Measurements from ENCODE around the gene OR1N1.

OR1N1 gene

GRCh38 chr9:122479062-122479461, 48.0 kb downstream of the OR1N1 start:
- H3K36me3 ChIP-seq = no peaks in the 10 kb centered on the region
- TF ChIP-seq, protein P1, sequence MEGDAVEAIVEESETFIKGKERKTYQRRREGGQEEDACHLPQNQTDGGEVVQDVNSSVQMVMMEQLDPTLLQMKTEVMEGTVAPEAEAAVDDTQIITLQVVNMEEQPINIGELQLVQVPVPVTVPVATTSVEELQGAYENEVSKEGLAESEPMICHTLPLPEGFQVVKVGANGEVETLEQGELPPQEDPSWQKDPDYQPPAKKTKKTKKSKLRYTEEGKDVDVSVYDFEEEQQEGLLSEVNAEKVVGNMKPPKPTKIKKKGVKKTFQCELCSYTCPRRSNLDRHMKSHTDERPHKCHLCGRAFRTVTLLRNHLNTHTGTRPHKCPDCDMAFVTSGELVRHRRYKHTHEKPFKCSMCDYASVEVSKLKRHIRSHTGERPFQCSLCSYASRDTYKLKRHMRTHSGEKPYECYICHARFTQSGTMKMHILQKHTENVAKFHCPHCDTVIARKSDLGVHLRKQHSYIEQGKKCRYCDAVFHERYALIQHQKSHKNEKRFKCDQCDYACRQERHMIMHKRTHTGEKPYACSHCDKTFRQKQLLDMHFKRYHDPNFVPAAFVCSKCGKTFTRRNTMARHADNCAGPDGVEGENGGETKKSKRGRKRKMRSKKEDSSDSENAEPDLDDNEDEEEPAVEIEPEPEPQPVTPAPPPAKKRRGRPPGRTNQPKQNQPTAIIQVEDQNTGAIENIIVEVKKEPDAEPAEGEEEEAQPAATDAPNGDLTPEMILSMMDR (IDR thresholded peaks at IDR 0.05; ENCODE audit: low read depth, low read length) = no peak
- H3K4me1 ChIP-seq = no peaks in the 10 kb centered on the region
- H3K9me3 ChIP-seq = no peaks in the 10 kb centered on the region
- peaks cover 13% of the 10 kb centered on the region for H3K27me3 ChIP-seq
- no peak overlapping the region for H3K4me3 ChIP-seq (ENCODE audit: low read depth, low read length)
- DNase-seq = no peak

DNA sequence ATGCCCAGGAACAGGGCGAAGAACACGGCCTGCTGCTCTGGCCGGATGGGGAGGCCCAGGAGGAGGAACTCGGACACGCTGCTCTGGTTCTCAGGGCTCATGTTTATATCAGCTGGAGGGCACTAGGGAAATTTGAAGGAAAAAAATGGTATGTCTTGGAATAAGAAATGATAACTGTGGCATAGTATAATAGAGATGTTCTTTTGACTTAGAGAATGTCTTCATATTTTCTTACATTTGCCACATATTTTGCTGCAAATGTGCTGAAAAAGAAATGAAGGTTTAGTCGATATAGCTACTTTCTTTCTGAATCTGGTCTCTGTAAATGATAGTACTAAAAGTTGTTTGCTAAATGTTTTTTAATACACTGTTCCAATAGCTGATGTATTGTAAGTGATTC, 49.3 kb downstream of the OR1N1 start, which contains the start of gene OR1J1:
TSS of gene OR1J1 (minus strand) at position 101 of the 400 bp plus-strand sequence. CDS start at position 101, 0 bp downstream.
- H3K27me3 ChIP-seq = peaks cover 13% of the 10 kb centered on the region
- no peak within 1 kb of the TSS for H3K4me3 ChIP-seq (ENCODE audit: low read depth, low read length)
- TF ChIP-seq, protein P1 (IDR thresholded peaks at IDR 0.05; ENCODE audit: low read depth, low read length) = no peak
- H3K4me1 ChIP-seq = no peaks in the 10 kb centered on the region
- no peak for DNase-seq
- H3K36me3 ChIP-seq = no peaks in the 10 kb centered on the region
- no peaks in the 10 kb centered on the region for H3K9me3 ChIP-seq

DNA sequence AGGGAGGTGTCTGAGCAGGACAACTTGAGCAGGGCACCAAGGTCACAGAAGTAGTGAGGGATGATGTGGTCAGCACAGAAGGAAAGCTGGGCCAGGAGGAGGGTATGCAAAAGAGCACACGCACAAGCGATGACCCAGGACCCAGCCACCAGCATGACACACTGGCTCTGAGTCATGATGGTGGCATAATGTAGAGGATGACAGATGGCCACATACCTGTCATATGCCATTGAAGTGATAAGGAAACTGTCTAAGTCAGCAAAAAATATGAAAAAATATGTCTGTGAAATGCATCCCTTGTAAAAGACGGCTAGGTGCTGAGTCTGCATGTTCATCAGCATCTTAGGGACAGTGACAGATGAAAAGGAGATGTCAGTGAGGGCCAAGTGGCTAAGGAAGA, 49.7 kb downstream of the OR1N1 start:
- TF ChIP-seq, protein P1 (IDR thresholded peaks at IDR 0.05; ENCODE audit: low read depth, low read length) = no peak
- H3K9me3 ChIP-seq = no peaks in the 10 kb centered on the region
- H3K36me3 ChIP-seq = no peaks in the 10 kb centered on the region
- H3K4me3 ChIP-seq (ENCODE audit: low read depth, low read length) = no peak overlapping the region
- no peaks in the 10 kb centered on the region for H3K4me1 ChIP-seq
- DNase-seq = no peak
- H3K27me3 ChIP-seq = peaks cover 13% of the 10 kb centered on the region
